Calu3 (cell line): ENCODE results near the gene GALNTL6. TPM values are rescaled to one million over a fixed set of nuclear protein-coding genes. Genes with fewer than 3 reads are reported as not detected.

Experiments used
- BruUV-seq: library from RNA; stranded (reverse); fragments of 400-500 nt; replicated peaks from 2 replicates; lab custom pipeline; 2021; lab: Mats Ljungman, UMichigan
- CTCF ChIA-PET: fragments of 300-600 bp; sonication (Branson Sonifier 250); formaldehyde crosslinking; loops from one replicate; lab custom pipeline; 2022; ENCODE audit warnings: antibody characterized with exemption; lab: Charles Lee
- DNase-seq: peaks from one replicate; pipeline ENCODE4 v3.0.0; 2022
- H3K27ac Mint-ChIP-seq: one replicate; pipeline ENCODE4 v1.8.0; 2022; ENCODE audit warnings: mixed read lengths; ENCODE audit not compliant: unreplicated experiment
- H3K27me3 Mint-ChIP-seq: one replicate; pipeline ENCODE4 v1.8.0; 2022; ENCODE audit warnings: mixed read lengths; ENCODE audit not compliant: unreplicated experiment
- H3K36me3 Mint-ChIP-seq: one replicate; pipeline ENCODE4 v1.8.0; 2022; ENCODE audit warnings: mild to moderate bottlenecking, moderate library complexity, mixed read lengths; ENCODE audit not compliant: insufficient read depth, unreplicated experiment
- H3K4me1 Mint-ChIP-seq: one replicate; pipeline ENCODE4 v1.8.0; 2022; ENCODE audit warnings: mild to moderate bottlenecking, low read depth, mixed read lengths; ENCODE audit not compliant: unreplicated experiment
- H3K4me3 Mint-ChIP-seq: one replicate; pipeline ENCODE4 v1.8.0; 2022; ENCODE audit warnings: mild to moderate bottlenecking, low read depth, moderate library complexity, mixed read lengths; ENCODE audit not compliant: unreplicated experiment
- H3K9me3 Mint-ChIP-seq: one replicate; pipeline ENCODE4 v1.8.0; 2022; ENCODE audit warnings: low read depth, mixed read lengths; ENCODE audit not compliant: unreplicated experiment
- intact Hi-C: fragments of 100-400 bp; cut with micrococcal nuclease; formaldehyde crosslinking; loops from one replicate; pipeline ENCODE4 v1.10.0; 2022; ENCODE audit not compliant: unreplicated experiment
- total RNA-seq: library from RNA; stranded (reverse); gene quantifications from 2 replicates; pipeline ENCODE4 v1.2.3, GENCODE V29; 2022
- TF ChIP-seq, protein P1 (sequence below): fragments of 200-600 bp; IDR thresholded peaks from one replicate; pipeline ENCODE4 v1.8.0; 2022; ENCODE audit warnings: antibody characterized with exemption; ENCODE audit not compliant: unreplicated experiment

The GALNTL6 gene
- total RNA-seq, 1 experiment from 2014 or later = not detected

DNA sequence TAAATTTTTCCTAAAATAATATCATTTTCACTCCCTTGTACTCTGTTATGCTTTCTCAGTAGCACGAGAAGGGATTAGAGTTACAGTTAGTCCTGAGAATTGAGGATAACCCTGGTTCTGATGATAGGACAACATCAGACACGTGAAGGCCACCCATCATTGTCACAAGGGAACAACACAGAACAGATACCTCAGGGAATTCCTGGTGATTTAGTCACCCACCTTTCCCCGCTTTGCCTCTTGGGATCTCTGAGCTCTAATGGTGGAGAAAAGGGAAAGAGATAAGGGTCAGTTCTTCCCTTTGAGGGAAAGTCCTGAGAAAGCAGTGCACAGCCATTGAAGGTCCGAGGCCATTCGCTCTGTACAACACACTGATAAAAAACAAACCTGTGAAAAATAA lies 1243.1 kb downstream of the GALNTL6 start:
- TF ChIP-seq, protein P1, sequence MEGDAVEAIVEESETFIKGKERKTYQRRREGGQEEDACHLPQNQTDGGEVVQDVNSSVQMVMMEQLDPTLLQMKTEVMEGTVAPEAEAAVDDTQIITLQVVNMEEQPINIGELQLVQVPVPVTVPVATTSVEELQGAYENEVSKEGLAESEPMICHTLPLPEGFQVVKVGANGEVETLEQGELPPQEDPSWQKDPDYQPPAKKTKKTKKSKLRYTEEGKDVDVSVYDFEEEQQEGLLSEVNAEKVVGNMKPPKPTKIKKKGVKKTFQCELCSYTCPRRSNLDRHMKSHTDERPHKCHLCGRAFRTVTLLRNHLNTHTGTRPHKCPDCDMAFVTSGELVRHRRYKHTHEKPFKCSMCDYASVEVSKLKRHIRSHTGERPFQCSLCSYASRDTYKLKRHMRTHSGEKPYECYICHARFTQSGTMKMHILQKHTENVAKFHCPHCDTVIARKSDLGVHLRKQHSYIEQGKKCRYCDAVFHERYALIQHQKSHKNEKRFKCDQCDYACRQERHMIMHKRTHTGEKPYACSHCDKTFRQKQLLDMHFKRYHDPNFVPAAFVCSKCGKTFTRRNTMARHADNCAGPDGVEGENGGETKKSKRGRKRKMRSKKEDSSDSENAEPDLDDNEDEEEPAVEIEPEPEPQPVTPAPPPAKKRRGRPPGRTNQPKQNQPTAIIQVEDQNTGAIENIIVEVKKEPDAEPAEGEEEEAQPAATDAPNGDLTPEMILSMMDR = no peak
- Mint-ChIP-seq H3K27ac (no peak overlapping the region), H3K36me3 (no peaks in the 10 kb centered on the region), H3K4me1 (peaks cover 8% of the 10 kb centered on the region), H3K9me3 (no peaks in the 10 kb centered on the region), H3K27me3 (no peaks in the 10 kb centered on the region), H3K4me3 (no peak overlapping the region)
- CTCF ChIA-PET = no interaction called here
- intact Hi-C loops = no loop called here
- no TSS peak for BruUV-seq
- no peak for DNase-seq

DNA sequence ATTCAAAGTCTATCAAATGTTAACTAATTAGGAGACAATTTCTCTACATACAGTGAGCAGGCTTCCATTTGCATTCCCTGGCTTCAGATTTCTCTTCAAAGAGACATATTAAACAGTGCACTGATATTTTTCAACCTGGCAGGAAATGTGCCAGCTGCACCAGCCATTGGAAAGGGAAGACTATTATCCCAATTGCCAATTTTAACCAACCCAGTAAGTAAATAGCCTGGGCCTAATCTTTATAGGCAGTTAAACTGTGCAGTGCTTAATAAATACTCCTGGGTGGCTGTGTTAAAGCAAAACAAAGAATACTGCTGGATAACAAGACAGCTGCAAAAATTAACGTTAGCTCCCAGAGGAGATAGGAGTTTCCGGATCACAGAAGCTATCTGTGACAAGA lies 1243.5 kb downstream of the GALNTL6 start:
- no peaks in the 10 kb centered on the region for H3K9me3 Mint-ChIP-seq
- CTCF ChIA-PET = no interaction called here
- BruUV-seq = no TSS peak
- no peak for DNase-seq
- no peak overlapping the region for H3K27ac Mint-ChIP-seq
- H3K27me3 Mint-ChIP-seq = no peaks in the 10 kb centered on the region
- intact Hi-C loops = no loop called here
- TF ChIP-seq, protein P1 = no peak
- no peaks in the 10 kb centered on the region for H3K36me3 Mint-ChIP-seq
- peaks cover 8% of the 10 kb centered on the region for H3K4me1 Mint-ChIP-seq
- H3K4me3 Mint-ChIP-seq = no peak overlapping the region

DNA sequence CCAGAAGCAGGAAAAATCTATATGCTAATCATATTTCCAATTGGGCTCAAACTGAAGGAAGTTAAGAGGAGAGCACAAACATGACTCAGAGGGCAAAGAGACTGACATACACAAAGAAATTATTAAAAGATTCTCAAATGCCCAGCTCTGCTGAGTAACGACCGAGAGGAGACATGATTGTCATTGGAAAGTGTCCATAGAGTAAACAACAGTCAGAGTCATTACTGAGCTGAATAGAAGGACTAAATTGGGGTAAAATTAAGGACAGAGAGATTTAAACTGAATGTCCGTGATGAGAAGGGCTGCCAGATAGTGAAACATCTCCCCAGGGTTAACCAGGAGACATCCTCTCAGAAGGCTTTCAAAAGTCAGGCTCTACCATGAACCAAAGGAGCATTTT lies 1244.2 kb downstream of the GALNTL6 start:
- no peaks in the 10 kb centered on the region for H3K9me3 Mint-ChIP-seq
- CTCF ChIA-PET = interaction anchor here (0.5 to 1.1 kb wide), 2 partner anchors 43 to 139 kb away, joined by 3 to 16 read pairs; no protein-coding TSS in a partner anchor
- intact Hi-C loops = no loop called here
- no peak overlapping the region for H3K27ac Mint-ChIP-seq
- no peaks in the 10 kb centered on the region for H3K36me3 Mint-ChIP-seq
- H3K4me1 Mint-ChIP-seq = peaks cover 8% of the 10 kb centered on the region
- H3K27me3 Mint-ChIP-seq = no peaks in the 10 kb centered on the region
- no TSS peak for BruUV-seq
- TF ChIP-seq, protein P1 = no peak
- H3K4me3 Mint-ChIP-seq = no peak overlapping the region
- no peak for DNase-seq

DNA sequence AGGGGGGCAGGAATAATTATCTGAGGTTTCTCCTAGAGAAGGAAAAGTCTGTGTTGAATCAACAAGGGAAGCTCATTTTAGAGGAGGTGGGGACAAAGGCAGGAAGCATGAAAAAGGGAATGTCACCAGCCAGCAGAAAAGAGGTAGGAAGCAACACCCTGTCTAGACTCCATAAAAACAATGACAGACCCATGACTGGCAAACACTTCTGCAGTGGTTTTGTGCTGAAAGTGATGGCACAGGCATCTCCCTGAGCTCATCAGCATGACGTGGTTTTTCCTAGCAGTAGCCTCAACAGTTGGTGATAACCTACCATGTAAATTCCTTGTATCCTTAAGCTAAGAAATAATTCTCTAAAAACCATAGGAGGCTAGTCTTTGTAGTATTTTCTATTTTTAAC lies 1244.7 kb downstream of the GALNTL6 start:
- Mint-ChIP-seq H3K9me3 (no peaks in the 10 kb centered on the region), H3K36me3 (no peaks in the 10 kb centered on the region), H3K27ac (no peak overlapping the region), H3K4me1 (peaks cover 8% of the 10 kb centered on the region), H3K4me3 (no peak overlapping the region), H3K27me3 (no peaks in the 10 kb centered on the region)
- BruUV-seq = no TSS peak
- CTCF ChIA-PET = interaction anchor here (0.5 to 1.1 kb wide), 2 partner anchors 44 to 139 kb away, joined by 3 to 16 read pairs; no protein-coding TSS in a partner anchor
- DNase-seq = no peak
- intact Hi-C loops = no loop called here
- TF ChIP-seq, protein P1 = no peak
